Measurements from ENCODE around the gene EVI5L. TPM values are rescaled to one million over a fixed set of nuclear protein-coding genes. Genes with fewer than 3 reads are reported as not detected.

The EVI5L gene
- total RNA-seq, 2 experiments from 2014 or later = 5.2 to 6.0 TPM

DNA sequence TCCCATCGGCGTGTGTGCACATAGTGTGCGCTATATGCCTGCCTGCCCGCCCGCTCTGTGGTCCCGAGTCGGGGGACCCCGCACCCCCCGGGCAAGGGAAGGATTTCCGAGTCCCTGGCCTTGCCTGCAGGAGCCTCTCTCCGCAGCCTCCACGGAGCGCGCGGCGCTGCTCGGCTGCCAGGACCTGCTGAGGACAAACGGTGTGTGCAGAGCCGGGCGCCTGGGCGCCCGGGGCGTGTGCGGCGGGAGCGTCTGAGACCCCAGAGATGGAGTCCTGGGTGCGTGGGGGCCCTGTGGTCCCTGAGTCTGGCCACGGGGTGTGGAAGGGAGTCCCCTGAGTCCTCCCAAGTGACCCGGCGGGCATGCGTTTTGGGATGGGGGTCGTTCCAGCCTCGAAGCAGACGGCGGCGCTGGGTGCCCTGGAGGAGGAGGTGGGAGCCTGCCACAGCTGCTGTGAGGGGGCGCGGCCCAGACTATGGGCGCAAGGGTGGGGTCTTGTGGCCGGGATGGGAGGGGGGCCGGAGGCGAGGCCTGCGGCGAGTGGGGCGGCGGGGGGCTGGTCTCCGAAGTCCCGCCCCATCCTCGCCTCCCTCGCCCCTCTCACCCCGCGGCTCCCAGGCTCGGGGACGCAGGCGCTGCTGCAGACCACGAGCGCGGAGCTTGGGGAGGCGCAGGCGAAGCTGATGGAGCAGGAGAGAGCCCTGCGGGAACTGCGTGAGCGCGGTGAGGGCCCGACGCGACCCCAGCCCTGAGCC lies 41.7 kb upstream of the EVI5L start:
- Mint-ChIP-seq H3K27me3 (peaks cover 57% of the 10 kb centered on the region), H3K4me3 (no peak overlapping the region), H3K4me1 (ENCODE audit: low read depth) (peaks cover 5% of the 10 kb centered on the region), H3K9me3 (no peaks in the 10 kb centered on the region), H3K27ac (no peak overlapping the region), H3K36me3 (ENCODE audit: low read depth) (no peaks in the 10 kb centered on the region)
- H3K36me3 ChIP-seq (ENCODE audit: insufficient read depth, low read length) = no peaks in the 10 kb centered on the region
- H3K9me3 ChIP-seq (ENCODE audit: control insufficient read depth in 1 of 2, insufficient read depth in 1 of 2, low read length in 2 of 2) = peaks cover 0 to 34% of the 10 kb centered on the region in 2 experiments
- intact Hi-C loops (cut with DNase I, micrococcal nuclease) = no loop called here
- TF ChIP-seq, protein P1, sequence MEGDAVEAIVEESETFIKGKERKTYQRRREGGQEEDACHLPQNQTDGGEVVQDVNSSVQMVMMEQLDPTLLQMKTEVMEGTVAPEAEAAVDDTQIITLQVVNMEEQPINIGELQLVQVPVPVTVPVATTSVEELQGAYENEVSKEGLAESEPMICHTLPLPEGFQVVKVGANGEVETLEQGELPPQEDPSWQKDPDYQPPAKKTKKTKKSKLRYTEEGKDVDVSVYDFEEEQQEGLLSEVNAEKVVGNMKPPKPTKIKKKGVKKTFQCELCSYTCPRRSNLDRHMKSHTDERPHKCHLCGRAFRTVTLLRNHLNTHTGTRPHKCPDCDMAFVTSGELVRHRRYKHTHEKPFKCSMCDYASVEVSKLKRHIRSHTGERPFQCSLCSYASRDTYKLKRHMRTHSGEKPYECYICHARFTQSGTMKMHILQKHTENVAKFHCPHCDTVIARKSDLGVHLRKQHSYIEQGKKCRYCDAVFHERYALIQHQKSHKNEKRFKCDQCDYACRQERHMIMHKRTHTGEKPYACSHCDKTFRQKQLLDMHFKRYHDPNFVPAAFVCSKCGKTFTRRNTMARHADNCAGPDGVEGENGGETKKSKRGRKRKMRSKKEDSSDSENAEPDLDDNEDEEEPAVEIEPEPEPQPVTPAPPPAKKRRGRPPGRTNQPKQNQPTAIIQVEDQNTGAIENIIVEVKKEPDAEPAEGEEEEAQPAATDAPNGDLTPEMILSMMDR (IDR thresholded peaks at IDR 0.05) = no peak
- peak in 2 of 14 experiments; percentile 1 to 5 for DNase-seq
- H3K4me3 ChIP-seq (ENCODE audit: low read length) = no peak overlapping the region
- H3K27me3 ChIP-seq (ENCODE audit: control insufficient read depth in 1 of 2, insufficient read depth in 2 of 2, low read length in 2 of 2) = peaks cover 33 to 43% of the 10 kb centered on the region in 2 experiments
- CTCF ChIA-PET = no interaction called here
- POLR2A ChIA-PET = no interaction called here
- no peak overlapping the region for H3K27ac ChIP-seq (ENCODE audit: low read depth in 1 of 2, low read length in 2 of 2)
- ATAC-seq (ENCODE audit: poor library complexity) = peak; percentile 24
- peaks cover 21% of the 10 kb centered on the region for H3K4me1 ChIP-seq (ENCODE audit: insufficient read depth, low read length)

GRCh38 chr19:7788933-7789323 lies 41.1 kb upstream of the EVI5L start:
- CTCF ChIA-PET = interaction anchor here (1.4 kb wide), 1 partner anchor 108 kb away, joined by 4 read pairs; the partner anchor contains the start of gene TRAPPC5
- peaks cover 51% of the 10 kb centered on the region for H3K27me3 Mint-ChIP-seq
- Histone ChIP-seq H3K27ac (ENCODE audit: low read depth in 1 of 2, low read length in 2 of 2) (no peak overlapping the region), H3K9me3 (ENCODE audit: control insufficient read depth in 1 of 2, insufficient read depth in 1 of 2, low read length in 2 of 2) (peaks cover 0 to 36% of the 10 kb centered on the region in 2 experiments), H3K36me3 (ENCODE audit: insufficient read depth, low read length) (no peaks in the 10 kb centered on the region), H3K27me3 (ENCODE audit: control insufficient read depth in 1 of 2, insufficient read depth in 2 of 2, low read length in 2 of 2) (peaks cover 33 to 39% of the 10 kb centered on the region in 2 experiments), H3K4me1 (ENCODE audit: insufficient read depth, low read length) (peaks cover 21% of the 10 kb centered on the region), H3K4me3 (ENCODE audit: low read length) (peak overlapping the region; percentile 12)
- H3K4me3 Mint-ChIP-seq = no peak overlapping the region
- H3K9me3 Mint-ChIP-seq = no peaks in the 10 kb centered on the region
- intact Hi-C loops (cut with DNase I, micrococcal nuclease) = no loop called here
- DNase-seq (no peak), ATAC-seq (ENCODE audit: poor library complexity) (no peak)
- TF ChIP-seq, protein P1 (IDR thresholded peaks at IDR 0.05) = no peak
- H3K27ac Mint-ChIP-seq = no peak overlapping the region
- H3K4me1 Mint-ChIP-seq (ENCODE audit: low read depth) = peaks cover 5% of the 10 kb centered on the region
- POLR2A ChIA-PET = interaction anchor here (0.7 kb wide), 1 partner anchor 114 kb away, joined by 3 read pairs; no protein-coding TSS in a partner anchor
- H3K36me3 Mint-ChIP-seq (ENCODE audit: low read depth) = no peaks in the 10 kb centered on the region

- no peak overlapping the region for H3K27ac Mint-ChIP-seq
- peaks cover 51% of the 10 kb centered on the region for H3K27me3 Mint-ChIP-seq
- Histone ChIP-seq H3K4me1 (ENCODE audit: insufficient read depth, low read length) (peaks cover 21% of the 10 kb centered on the region), H3K27me3 (ENCODE audit: control insufficient read depth in 1 of 2, insufficient read depth in 2 of 2, low read length in 2 of 2) (peaks cover 33 to 38% of the 10 kb centered on the region in 2 experiments), H3K27ac (ENCODE audit: low read depth in 1 of 2, low read length in 2 of 2) (no peak overlapping the region), H3K36me3 (ENCODE audit: insufficient read depth, low read length) (no peaks in the 10 kb centered on the region), H3K4me3 (ENCODE audit: low read length) (peak overlapping the region; percentile 12), H3K9me3 (ENCODE audit: control insufficient read depth in 1 of 2, insufficient read depth in 1 of 2, low read length in 2 of 2) (peaks cover 0 to 36% of the 10 kb centered on the region in 2 experiments)
- TF ChIP-seq, protein P1 (IDR thresholded peaks at IDR 0.05) = no peak
- H3K9me3 Mint-ChIP-seq = no peaks in the 10 kb centered on the region
- ChIA-PET POLR2A (interaction anchor here (0.7 kb wide), 1 partner anchor 114 kb away, joined by 3 read pairs; no protein-coding TSS in a partner anchor), CTCF (interaction anchor here (1.4 kb wide), 1 partner anchor 109 kb away, joined by 4 read pairs; the partner anchor contains the start of gene TRAPPC5)
- peak overlapping the region; percentile 68 for H3K4me3 Mint-ChIP-seq
- intact Hi-C loops (cut with DNase I, micrococcal nuclease) = no loop called here
- peaks cover 5% of the 10 kb centered on the region for H3K4me1 Mint-ChIP-seq (ENCODE audit: low read depth)
- ATAC-seq (ENCODE audit: poor library complexity) = peak; percentile 83
- no peaks in the 10 kb centered on the region for H3K36me3 Mint-ChIP-seq (ENCODE audit: low read depth)
- peak; percentile 14 to 67 (median 41) for DNase-seq
Measured at GRCh38 chr19:7789447-7789846, 40.6 kb upstream of the EVI5L start.
